HepG2 (cell line): ENCODE data around the gene MAPK11. TPM values are rescaled to one million over a fixed set of nuclear protein-coding genes. Genes with fewer than 3 reads are reported as not detected.

Experiments
- AGO2 ChIP-seq: fragments of 200-400 bp; formaldehyde crosslinking; optimal IDR thresholded peaks from 2 replicates; pipeline ENCODE3; 2017; ENCODE audit warnings: mild to moderate bottlenecking, low read depth, low read length, moderate library complexity
- DMAP1 ChIP-seq: IDR thresholded peaks from 2 replicates; pipeline ENCODE4 v1.6.1; 2016
- EP300 ChIP-seq, 3 experiments: sonication (generic) in 1 of 3; formaldehyde crosslinking in 1 of 3; IDR thresholded peaks; 2 replicates each; pipeline versions ENCODE4 v1.5.1 to v1.6.1; 2011 to 2020; ENCODE audit warnings: low read depth in 2 of 3, low read length in 2 of 3, borderline replicate concordance in 1 of 3, improper control_type of control experiment in 1 of 3, mild to moderate bottlenecking in 1 of 3, missing genetic modification reagents in 1 of 3, moderate library complexity in 1 of 3
- EZH2 ChIP-seq: conservative IDR thresholded peaks from 2 replicates; pipeline ENCODE4 v1.6.1; 2012; ENCODE audit warnings: mild to moderate bottlenecking, low read depth, low read length, moderate library complexity
- MED8 ChIP-seq: sonication (generic); formaldehyde crosslinking; IDR thresholded peaks from 2 replicates; pipeline ENCODE4 v1.8.1; 2023; ENCODE audit warnings: mild to moderate bottlenecking, missing genetic modification reagents; ENCODE audit not compliant: insufficient replicate concordance
- NKX3-1 ChIP-seq: sonication (generic); formaldehyde crosslinking; IDR thresholded peaks from 2 replicates; pipeline ENCODE4 v1.5.0; 2020; ENCODE audit warnings: missing genetic modification reagents
- POLR2G ChIP-seq: fragments of 200-400 bp; formaldehyde crosslinking; IDR thresholded peaks from 2 replicates; pipeline ENCODE4 v1.6.1; 2018; ENCODE audit warnings: mild to moderate bottlenecking, low read depth, low read length, moderate library complexity
- REST ChIP-seq, 2 experiments: IDR thresholded peaks; 2 replicates each; pipeline ENCODE4 v1.6.1; 2011 to 2012; ENCODE audit warnings: low read length in 2 of 2, borderline replicate concordance in 1 of 2, low read depth in 1 of 2, mild to moderate bottlenecking in 1 of 2, moderate library complexity in 1 of 2
- SUZ12 ChIP-seq: fragments of 150-350 bp; IDR thresholded peaks from 2 replicates; pipeline ENCODE4 v1.6.1; 2014; ENCODE audit warnings: low read depth, low read length
- ZBTB21 ChIP-seq: sonication (generic); formaldehyde crosslinking; IDR thresholded peaks from 2 replicates; pipeline ENCODE4 v1.4.0; 2020; ENCODE audit warnings: missing genetic modification reagents
- ZFP82 ChIP-seq: sonication (generic); formaldehyde crosslinking; IDR thresholded peaks from 2 replicates; pipeline ENCODE4 v1.5.1; 2020; ENCODE audit warnings: mild to moderate bottlenecking, missing genetic modification reagents, borderline replicate concordance
- ZNF251 ChIP-seq: sonication (generic); formaldehyde crosslinking; IDR thresholded peaks from 2 replicates; pipeline ENCODE4 v1.9.0; 2021; ENCODE audit warnings: mild to moderate bottlenecking, missing genetic modification reagents
- ZNF383 ChIP-seq: sonication (generic); formaldehyde crosslinking; IDR thresholded peaks from 2 replicates; pipeline ENCODE4 v1.4.0; 2020; ENCODE audit warnings: missing genetic modification reagents, mild to moderate bottlenecking, borderline replicate concordance
- ZNF543 ChIP-seq: sonication (generic); formaldehyde crosslinking; IDR thresholded peaks from 2 replicates; pipeline ENCODE4 v1.4.0; 2020; ENCODE audit warnings: mild to moderate bottlenecking, missing genetic modification reagents
- ZNF546 ChIP-seq: sonication (generic); formaldehyde crosslinking; conservative IDR thresholded peaks from 2 replicates; pipeline ENCODE4 v1.8.1; 2023; ENCODE audit warnings: mild to moderate bottlenecking, missing genetic modification reagents
- ZNF605 ChIP-seq: sonication (generic); formaldehyde crosslinking; IDR thresholded peaks from 2 replicates; pipeline ENCODE4 v1.8.0; 2022; ENCODE audit warnings: mild to moderate bottlenecking, missing genetic modification reagents
- ZNF670 ChIP-seq: sonication (generic); formaldehyde crosslinking; IDR thresholded peaks from 2 replicates; pipeline ENCODE4 v1.8.0; 2022; ENCODE audit warnings: mild to moderate bottlenecking, missing genetic modification reagents, borderline replicate concordance
- ZNF674 ChIP-seq: sonication (generic); formaldehyde crosslinking; IDR thresholded peaks from 2 replicates; pipeline ENCODE4 v1.5.0; 2020; ENCODE audit warnings: low read depth, mild to moderate bottlenecking, missing genetic modification reagents
- polyA plus RNA-seq, 8 experiments: library from polyadenylated mRNA; depleted of rRNA in 3 of 8; stranded (reverse) in 7 of 8; unstranded in 1 of 8; fragments of >200 nt; fragmentation: Illumina TruSeq in 4 of 8; extraction: Trizol in 4 of 8; gene quantifications; 2 replicates each; pipeline versions ENCODE4 v1.2.1 to v1.2.3, GENCODE V29; 2011 to 2016; ENCODE audit warnings: low read depth in 4 of 8, missing spikeins in 1 of 8, mixed read lengths in 1 of 8; ENCODE audit not compliant: insufficient read depth in 1 of 8
- total RNA-seq, 5 experiments: library from RNA; depleted of rRNA; stranded (reverse); fragments of >200 nt; fragmentation: Illumina TruSeq; extraction: Trizol; gene quantifications; 2 replicates each; pipeline ENCODE4 v1.2.3, GENCODE V29; 2016; ENCODE audit warnings: low read depth in 1 of 5
- TF ChIP-seq, protein P1 (sequence below): sonication (generic); formaldehyde crosslinking; IDR thresholded peaks from 2 replicates; pipeline ENCODE4 v1.5.0; 2020; ENCODE audit warnings: mild to moderate bottlenecking, missing genetic modification reagents
- TF ChIP-seq, protein P2 (sequence below): sonication (generic); formaldehyde crosslinking; IDR thresholded peaks from 2 replicates; pipeline ENCODE4 v1.4.0; 2020; ENCODE audit warnings: mild to moderate bottlenecking, missing genetic modification reagents

The MAPK11 gene
- total and polyA plus RNA-seq, 2 of the 13 experiments (the other 11 are each of a cell fraction or from before 2014, with no cell fraction given) = 0.15 to 0.17 TPM

- TF ChIP-seq, protein P1, sequence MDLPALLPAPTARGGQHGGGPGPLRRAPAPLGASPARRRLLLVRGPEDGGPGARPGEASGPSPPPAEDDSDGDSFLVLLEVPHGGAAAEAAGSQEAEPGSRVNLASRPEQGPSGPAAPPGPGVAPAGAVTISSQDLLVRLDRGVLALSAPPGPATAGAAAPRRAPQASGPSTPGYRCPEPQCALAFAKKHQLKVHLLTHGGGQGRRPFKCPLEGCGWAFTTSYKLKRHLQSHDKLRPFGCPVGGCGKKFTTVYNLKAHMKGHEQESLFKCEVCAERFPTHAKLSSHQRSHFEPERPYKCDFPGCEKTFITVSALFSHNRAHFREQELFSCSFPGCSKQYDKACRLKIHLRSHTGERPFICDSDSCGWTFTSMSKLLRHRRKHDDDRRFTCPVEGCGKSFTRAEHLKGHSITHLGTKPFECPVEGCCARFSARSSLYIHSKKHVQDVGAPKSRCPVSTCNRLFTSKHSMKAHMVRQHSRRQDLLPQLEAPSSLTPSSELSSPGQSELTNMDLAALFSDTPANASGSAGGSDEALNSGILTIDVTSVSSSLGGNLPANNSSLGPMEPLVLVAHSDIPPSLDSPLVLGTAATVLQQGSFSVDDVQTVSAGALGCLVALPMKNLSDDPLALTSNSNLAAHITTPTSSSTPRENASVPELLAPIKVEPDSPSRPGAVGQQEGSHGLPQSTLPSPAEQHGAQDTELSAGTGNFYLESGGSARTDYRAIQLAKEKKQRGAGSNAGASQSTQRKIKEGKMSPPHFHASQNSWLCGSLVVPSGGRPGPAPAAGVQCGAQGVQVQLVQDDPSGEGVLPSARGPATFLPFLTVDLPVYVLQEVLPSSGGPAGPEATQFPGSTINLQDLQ (CRISPR knock-in tag) = no peak
- TF ChIP-seq NKX3-1 (CRISPR knock-in tag) (no peak), SUZ12 (no peak), ZNF383 (CRISPR knock-in tag) (0 out of 2 replicates have a peak, but pooled peaks have one; percentile 14), EP300 (IDR thresholded peaks at IDR 0.05; ENCODE audit: low read depth in 2 of 2, low read length in 2 of 2) (no peak), EP300 (CRISPR knock-in tag; IDR thresholded peaks at IDR 0.05; ENCODE audit: borderline replicate concordance) (no peak), ZFP82 (no peak), AGO2 (peak; percentile 3), EZH2 (no peak), DMAP1 (no peak), ZNF605 (CRISPR knock-in tag) (no peak), ZNF546 (no peak), MED8 (CRISPR knock-in tag) (no peak), POLR2G (no peak), ZNF251 (no peak), ZNF674 (CRISPR knock-in tag) (no peak), ZNF543 (CRISPR knock-in tag) (no peak), ZNF670 (CRISPR knock-in tag) (no peak), ZBTB21 (CRISPR knock-in tag) (no peak), REST (IDR thresholded peaks at IDR 0.05; ENCODE audit: borderline replicate concordance in 1 of 2, low read depth in 1 of 2, low read length in 2 of 2) (peak in 1 of 2 experiments; percentile 12; a peak in 1 of 4 replicates)
- TF ChIP-seq, protein P2, sequence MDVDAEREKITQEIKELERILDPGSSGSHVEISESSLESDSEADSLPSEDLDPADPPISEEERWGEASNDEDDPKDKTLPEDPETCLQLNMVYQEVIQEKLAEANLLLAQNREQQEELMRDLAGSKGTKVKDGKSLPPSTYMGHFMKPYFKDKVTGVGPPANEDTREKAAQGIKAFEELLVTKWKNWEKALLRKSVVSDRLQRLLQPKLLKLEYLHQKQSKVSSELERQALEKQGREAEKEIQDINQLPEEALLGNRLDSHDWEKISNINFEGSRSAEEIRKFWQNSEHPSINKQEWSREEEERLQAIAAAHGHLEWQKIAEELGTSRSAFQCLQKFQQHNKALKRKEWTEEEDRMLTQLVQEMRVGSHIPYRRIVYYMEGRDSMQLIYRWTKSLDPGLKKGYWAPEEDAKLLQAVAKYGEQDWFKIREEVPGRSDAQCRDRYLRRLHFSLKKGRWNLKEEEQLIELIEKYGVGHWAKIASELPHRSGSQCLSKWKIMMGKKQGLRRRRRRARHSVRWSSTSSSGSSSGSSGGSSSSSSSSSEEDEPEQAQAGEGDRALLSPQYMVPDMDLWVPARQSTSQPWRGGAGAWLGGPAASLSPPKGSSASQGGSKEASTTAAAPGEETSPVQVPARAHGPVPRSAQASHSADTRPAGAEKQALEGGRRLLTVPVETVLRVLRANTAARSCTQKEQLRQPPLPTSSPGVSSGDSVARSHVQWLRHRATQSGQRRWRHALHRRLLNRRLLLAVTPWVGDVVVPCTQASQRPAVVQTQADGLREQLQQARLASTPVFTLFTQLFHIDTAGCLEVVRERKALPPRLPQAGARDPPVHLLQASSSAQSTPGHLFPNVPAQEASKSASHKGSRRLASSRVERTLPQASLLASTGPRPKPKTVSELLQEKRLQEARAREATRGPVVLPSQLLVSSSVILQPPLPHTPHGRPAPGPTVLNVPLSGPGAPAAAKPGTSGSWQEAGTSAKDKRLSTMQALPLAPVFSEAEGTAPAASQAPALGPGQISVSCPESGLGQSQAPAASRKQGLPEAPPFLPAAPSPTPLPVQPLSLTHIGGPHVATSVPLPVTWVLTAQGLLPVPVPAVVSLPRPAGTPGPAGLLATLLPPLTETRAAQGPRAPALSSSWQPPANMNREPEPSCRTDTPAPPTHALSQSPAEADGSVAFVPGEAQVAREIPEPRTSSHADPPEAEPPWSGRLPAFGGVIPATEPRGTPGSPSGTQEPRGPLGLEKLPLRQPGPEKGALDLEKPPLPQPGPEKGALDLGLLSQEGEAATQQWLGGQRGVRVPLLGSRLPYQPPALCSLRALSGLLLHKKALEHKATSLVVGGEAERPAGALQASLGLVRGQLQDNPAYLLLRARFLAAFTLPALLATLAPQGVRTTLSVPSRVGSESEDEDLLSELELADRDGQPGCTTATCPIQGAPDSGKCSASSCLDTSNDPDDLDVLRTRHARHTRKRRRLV = no peak
Measured at GRCh38 chr22:50294319-50294656, 24.1 kb upstream of the MAPK11 start (continued).
